Eye (tissue), 1 donor: ENCODE results near the gene YBEY.
A peak's percentile ranks its signal among the peaks of the same experiment; 100 is the strongest.
"Not testable (repeated sequence)": the region's sequence is repeated elsewhere in the genome, so short reads cannot be mapped to it uniquely, and the experiment has no call there.

Experiments
- DNase-seq: peaks from one replicate; pipeline ENCODE4 v3.0.0-alpha.2; 2015

The YBEY gene

GRCh38 chr21:46308431-46308830, 22.3 kb downstream of the YBEY start:
- DNase-seq, result no peak

GRCh38 chr21:46310260-46310659, 24.1 kb downstream of the YBEY start:
- not testable (repeated sequence) for DNase-seq

- no peak for DNase-seq
Observed at GRCh38 chr21:46311568-46311967, 25.4 kb downstream of the YBEY start.

- no peak for DNase-seq
Observed at GRCh38 chr21:46312949-46313348, 26.8 kb downstream of the YBEY start.

GRCh38 chr21:46314441-46315020, 28.4 kb downstream of the YBEY start:
- DNase-seq, result no peak

- DNase-seq, result no peak
Observed at GRCh38 chr21:46316708-46317324, 30.7 kb downstream of the YBEY start.

GRCh38 chr21:46317710-46318463, 31.7 kb downstream of the YBEY start:
- DNase-seq, result no peak

- no peak for DNase-seq
Observed at GRCh38 chr21:46318464-46318845, 32.3 kb downstream of the YBEY start.

- no peak for DNase-seq
Observed at GRCh38 chr21:46319186-46319585, 33.0 kb downstream of the YBEY start.

GRCh38 chr21:46320331-46320801, 34.2 kb downstream of the YBEY start:
- no peak for DNase-seq

GRCh38 chr21:46322351-46323226, 36.4 kb downstream of the YBEY start:
- peak; percentile 39 for DNase-seq

GRCh38 chr21:46323227-46323709, 37.1 kb downstream of the YBEY start:
- no peak for DNase-seq

- peak; percentile 98 for DNase-seq
Observed at GRCh38 chr21:46323710-46324389, 37.7 kb downstream of the YBEY start, which contains the start of the genes C21orf58 and PCNT. C21orf58 (minus strand) TSS chr21:46323870; CDS start chr21:46322738, 1,132 bp downstream. PCNT (plus strand) TSS chr21:46324156; CDS start chr21:46324229, 73 bp downstream.

- DNase-seq, result peak; percentile 95
Observed at GRCh38 chr21:46324390-46325072, 38.4 kb downstream of the YBEY start.

- peak; percentile 77 for DNase-seq
Observed at GRCh38 chr21:46325073-46325912, 39.2 kb downstream of the YBEY start.

GRCh38 chr21:46326110-46326703, 40.1 kb downstream of the YBEY start:
- peak; percentile 20 for DNase-seq

- DNase-seq, result no peak
Observed at GRCh38 chr21:46327711-46328110, 41.6 kb downstream of the YBEY start.

GRCh38 chr21:46328151-46328550, 42.0 kb downstream of the YBEY start:
- DNase-seq, result no peak

GRCh38 chr21:46329796-46330195, 43.7 kb downstream of the YBEY start:
- no peak for DNase-seq
